UCSD-AML1 (cell line): ENCODE data around the gene CHD6.
A peak's percentile ranks its signal among the peaks of the same experiment; 100 is the strongest.

Experiments
- DNase-seq: peaks from one replicate; lab custom pipeline; 2025; ENCODE audit not compliant: unreplicated experiment; lab: John Stamatoyannopoulos, UW

Gene CHD6

GRCh38 chr20:41617902-41618806 lies at the start of gene CHD6:
Gene CHD6, minus strand, starts transcription at chr20:41618377. Its CDS starts 67,040 bp downstream, at chr20:41551337.
- peak; percentile 99 for DNase-seq

GRCh38 chr20:41664584-41664983 lies 46.4 kb upstream of the CHD6 start:
- DNase-seq: no peak

- DNase-seq: no peak
These were observed 39.5 kb upstream of the CHD6 start for GRCh38 chr20:41657655-41658054.

GRCh38 chr20:41655962-41656618 lies 37.9 kb upstream of the CHD6 start:
- no peak for DNase-seq

- DNase-seq: peak; percentile 35
These were observed 36.7 kb upstream of the CHD6 start for GRCh38 chr20:41654884-41655283.

- no peak for DNase-seq
These were observed 36.1 kb upstream of the CHD6 start for GRCh38 chr20:41654292-41654691.

GRCh38 chr20:41650231-41650948 lies 32.2 kb upstream of the CHD6 start:
- no peak for DNase-seq

- DNase-seq: no peak
These were observed 31.3 kb upstream of the CHD6 start for GRCh38 chr20:41649489-41649888.

- DNase-seq: no peak
These were observed 27.2 kb upstream of the CHD6 start for GRCh38 chr20:41645372-41645771.

GRCh38 chr20:41643504-41643938 lies 25.3 kb upstream of the CHD6 start:
- peak; percentile 31 for DNase-seq

- no peak for DNase-seq
These were observed 21.5 kb upstream of the CHD6 start for GRCh38 chr20:41639630-41640029.

GRCh38 chr20:41638456-41638855 lies 20.3 kb upstream of the CHD6 start:
- DNase-seq: no peak

GRCh38 chr20:41635158-41635557 lies 17.0 kb upstream of the CHD6 start:
- DNase-seq: no peak

GRCh38 chr20:41632896-41633295 lies 14.7 kb upstream of the CHD6 start:
- DNase-seq: no peak

- DNase-seq: no peak
These were observed 13.6 kb upstream of the CHD6 start for GRCh38 chr20:41631826-41632225.

- no peak for DNase-seq
These were observed 12.7 kb upstream of the CHD6 start for GRCh38 chr20:41630846-41631245.

- DNase-seq: no peak
These were observed 9.6 kb upstream of the CHD6 start for GRCh38 chr20:41627611-41628244.

GRCh38 chr20:41627001-41627495 lies 8.9 kb upstream of the CHD6 start:
- no peak for DNase-seq

GRCh38 chr20:41623625-41624375 lies 5.6 kb upstream of the CHD6 start:
- DNase-seq: no peak

- no peak for DNase-seq
These were observed 4.4 kb upstream of the CHD6 start for GRCh38 chr20:41622584-41622983.
